ENCODE measurements around the gene CHID1.

GRCh38 chr11:945986-946385 lies 35.4 kb upstream of the CHID1 start:
- TF ChIP-seq EZH2phosphoT487 (IDR thresholded peaks at IDR 0.05; ENCODE audit: insufficient read depth, low read depth) (no peak), EZH2 (IDR thresholded peaks at IDR 0.05; ENCODE audit: insufficient read depth, poor library complexity, severe bottlenecking) (no peak)
